Measurements from ENCODE around the gene PRDM16.

The PRDM16 gene

GRCh38 chr1:3420218-3420951 is 351.4 kb downstream of the PRDM16 start (continued):
- TF ChIP-seq PATZ1 (CRISPR knock-in tag; IDR thresholded peaks at IDR 0.05; ENCODE audit: borderline replicate concordance) (no peak), POU6F1 (CRISPR knock-in tag; IDR thresholded peaks at IDR 0.05; ENCODE audit: borderline replicate concordance, low read depth) (no peak)

- ATAC-seq = peak; percentile 13; the same call in 1 of the 3 replicates
- TF ChIP-seq ARNTL (CRISPR knock-in tag; IDR thresholded peaks at IDR 0.05; ENCODE audit: borderline replicate concordance, low read depth) = no peak
- no peak for TF ChIP-seq ISL1 (CRISPR knock-in tag; IDR thresholded peaks at IDR 0.05)
- no peak for TF ChIP-seq ZNF565 (CRISPR knock-in tag; conservative IDR thresholded peaks at IDR 0.05; ENCODE audit: low read depth)
- TF ChIP-seq TOX (CRISPR knock-in tag; IDR thresholded peaks at IDR 0.05; ENCODE audit: borderline replicate concordance) = no peak
- TF ChIP-seq POU6F1 (CRISPR knock-in tag; IDR thresholded peaks at IDR 0.05; ENCODE audit: borderline replicate concordance, low read depth) = no peak
- TF ChIP-seq GLIS3 (CRISPR knock-in tag; IDR thresholded peaks at IDR 0.05) = no peak
- no peak for TF ChIP-seq OSR1 (CRISPR knock-in tag; IDR thresholded peaks at IDR 0.05)
Measured at GRCh38 chr1:3422638-3423037, 353.6 kb downstream of the PRDM16 start.

GRCh38 chr1:3423245-3423829 is 354.3 kb downstream of the PRDM16 start:
- TF ChIP-seq ZNF70 (CRISPR knock-in tag; IDR thresholded peaks at IDR 0.05) = no peak
- no peak for TF ChIP-seq GLIS3 (CRISPR knock-in tag; IDR thresholded peaks at IDR 0.05)
- TF ChIP-seq PATZ1 (CRISPR knock-in tag; IDR thresholded peaks at IDR 0.05; ENCODE audit: borderline replicate concordance) = no peak
- no peak for TF ChIP-seq ARNTL (CRISPR knock-in tag; IDR thresholded peaks at IDR 0.05; ENCODE audit: borderline replicate concordance, low read depth)
- TF ChIP-seq POU6F1 (CRISPR knock-in tag; IDR thresholded peaks at IDR 0.05; ENCODE audit: borderline replicate concordance, low read depth) = no peak
- TF ChIP-seq TSHZ2 (CRISPR knock-in tag; IDR thresholded peaks at IDR 0.05) = no peak
- TF ChIP-seq ISL1 (CRISPR knock-in tag; IDR thresholded peaks at IDR 0.05) = no peak
- ATAC-seq = no peak

GRCh38 chr1:3423896-3424611 is 355.1 kb downstream of the PRDM16 start:
- no peak; the same call in 2 of the 3 replicates for ATAC-seq
- no peak for TF ChIP-seq OSR1 (CRISPR knock-in tag; IDR thresholded peaks at IDR 0.05)
- no peak for TF ChIP-seq ISL1 (CRISPR knock-in tag; IDR thresholded peaks at IDR 0.05)
- TF ChIP-seq PPARA (CRISPR knock-in tag; IDR thresholded peaks at IDR 0.05; ENCODE audit: borderline replicate concordance) = no peak
- TF ChIP-seq ARNTL (CRISPR knock-in tag; IDR thresholded peaks at IDR 0.05; ENCODE audit: borderline replicate concordance, low read depth) = no peak
- no peak for TF ChIP-seq BACH2 (CRISPR knock-in tag; IDR thresholded peaks at IDR 0.05; ENCODE audit: borderline replicate concordance)
- no peak for TF ChIP-seq POU6F1 (CRISPR knock-in tag; IDR thresholded peaks at IDR 0.05; ENCODE audit: borderline replicate concordance, low read depth)
- no peak for TF ChIP-seq ZFP30 (CRISPR knock-in tag; IDR thresholded peaks at IDR 0.05)
- TF ChIP-seq TSHZ2 (CRISPR knock-in tag; IDR thresholded peaks at IDR 0.05) = no peak
- no peak for TF ChIP-seq TOX (CRISPR knock-in tag; IDR thresholded peaks at IDR 0.05; ENCODE audit: borderline replicate concordance)
